Dorsolateral prefrontal cortex (tissue), 118 donors: ENCODE measurements around the gene TREX2. TPM values are rescaled to one million over a fixed set of nuclear protein-coding genes. Genes with fewer than 3 reads are reported as not detected.

ENCODE experiments used
- total RNA-seq, 120 experiments: library from RNA; stranded (reverse); gene quantifications; one replicate each; pipeline versions ENCODE4 v1.2.3 to v1.2.4, GENCODE V29; 2022

The TREX2 gene
- total RNA-seq, 120 experiments from 2014 or later = 0.36 to 3.4 (median 1.1) TPM; not detected in 14

Other genes with a start within 250 kb of the TREX2 start
- gene PNMA6F, start 124.3 kb downstream of the TREX2 start, total RNA-seq = 10 to 100 TPM in 16 of 120 experiments, 1 to 10 TPM in 104; 1.6 to 13.5 (median 6.6) TPM
- 10 to 100 TPM; 11.5 to 24.2 (median 17.8) TPM for gene ZNF275, start 111.9 kb downstream of the TREX2 start, total RNA-seq
- gene PNMA6E, start 44.7 kb downstream of the TREX2 start, total RNA-seq = under 1 TPM in 3 of 120 experiments, not detected in 117; 0.13 to 0.18 (median 0.16) TPM
- 1 to 10 TPM; 2.4 to 9.3 (median 6.2) TPM for gene ZFP92, start 34.6 kb downstream of the TREX2 start, total RNA-seq
- 10 to 100 TPM; 25.8 to 75.1 (median 43.9) TPM for gene HAUS7, start 24.5 kb upstream of the TREX2 start, total RNA-seq
- 100 to 1,000 TPM in 2 of 120 experiments, 10 to 100 TPM in 118; 18.8 to 120 (median 39.8) TPM for gene BGN, start 48.9 kb upstream of the TREX2 start, total RNA-seq
- 10 to 100 TPM; 15.7 to 77.1 (median 57.9) TPM for gene ATP2B3, start 71.6 kb upstream of the TREX2 start, total RNA-seq
- 10 to 100 TPM; 15.7 to 45.8 (median 28.2) TPM for gene CCNQ, start 153.1 kb upstream of the TREX2 start, total RNA-seq
- gene DUSP9, start 201.1 kb upstream of the TREX2 start, total RNA-seq = 10 to 100 TPM in 2 of 120 experiments, 1 to 10 TPM in 117, under 1 TPM in 1; 0.93 to 13.7 (median 3.5) TPM
- gene PNCK, start 227.8 kb upstream of the TREX2 start, total RNA-seq = 100 to 1,000 TPM in 97 of 120 experiments, 10 to 100 TPM in 23; 27.4 to 186 (median 123) TPM
- gene SLC6A8, start 241.9 kb upstream of the TREX2 start, total RNA-seq = 100 to 1,000 TPM in 116 of 120 experiments, 10 to 100 TPM in 4; 86.4 to 357 (median 144) TPM